ENCODE measurements around the gene NMU.
"Not testable (repeated sequence)": the region's sequence is repeated elsewhere in the genome, so short reads cannot be mapped to it uniquely, and the experiment has no call there.

Gene NMU

GRCh38 chr4:55553441-55554201 is 82.5 kb downstream of the NMU start:
- no peak for DNase-seq

GRCh38 chr4:55551964-55552363 is 84.1 kb downstream of the NMU start:
- DNase-seq = not testable (repeated sequence)

- DNase-seq = no peak
Observed at GRCh38 chr4:55549888-55550287, 86.2 kb downstream of the NMU start.

- no peak for DNase-seq
Observed at GRCh38 chr4:55547918-55548317, 88.2 kb downstream of the NMU start.

GRCh38 chr4:55547466-55547770 is 88.7 kb downstream of the NMU start:
- DNase-seq = no peak

- peak; percentile 73 to 74 for DNase-seq
Observed at GRCh38 chr4:55546756-55547465, 89.2 kb downstream of the NMU start, which contains the start of gene CLOCK. Gene CLOCK, minus strand, starts transcription at chr4:55546909. Its CDS starts 64,124 bp downstream, at chr4:55482785.

- no peak for DNase-seq
Observed at GRCh38 chr4:55546506-55546755, 89.7 kb downstream of the NMU start.

GRCh38 chr4:55545641-55546505 is 90.2 kb downstream of the NMU start:
- peak; percentile 46 to 50 for DNase-seq
